Ishikawa (cell line): ENCODE data around the gene KSR2.

ENCODE experiments used
- CEBPB ChIP-seq: IDR thresholded peaks from 2 replicates; pipeline ENCODE4 v1.6.1; 2012
- CREB1 ChIP-seq: IDR thresholded peaks from 2 replicates; pipeline ENCODE4 v1.6.1; 2012; ENCODE audit warnings: low read depth
- EGR1 ChIP-seq: IDR thresholded peaks from 2 replicates; pipeline ENCODE4 v1.6.1; 2012
- EP300 ChIP-seq: IDR thresholded peaks from 2 replicates; pipeline ENCODE4 v1.6.1; 2012; ENCODE audit warnings: borderline replicate concordance
- FOXM1 ChIP-seq: IDR thresholded peaks from 2 replicates; pipeline ENCODE4 v1.6.1; 2012; ENCODE audit warnings: low read depth, borderline replicate concordance
- NFIC ChIP-seq: IDR thresholded peaks from 2 replicates; pipeline ENCODE4 v1.6.1; 2012
- RAD21 ChIP-seq: IDR thresholded peaks from 2 replicates; pipeline ENCODE4 v1.6.1; 2012; ENCODE audit warnings: low read depth
- TAF1 ChIP-seq: IDR thresholded peaks from 2 replicates; pipeline ENCODE4 v1.6.1; 2012; ENCODE audit warnings: low read depth, mild to moderate bottlenecking
- TCF12 ChIP-seq: IDR thresholded peaks from 2 replicates; pipeline ENCODE4 v1.6.1; 2012; ENCODE audit warnings: low read depth
- TEAD4 ChIP-seq: IDR thresholded peaks from 2 replicates; pipeline ENCODE4 v1.6.1; 2012
- YY1 ChIP-seq: IDR thresholded peaks from 2 replicates; pipeline ENCODE4 v1.6.1; 2012; ENCODE audit warnings: low read depth
- ZBTB7A ChIP-seq: IDR thresholded peaks from 2 replicates; pipeline ENCODE4 v1.6.1; 2012; ENCODE audit warnings: low read depth
- TF ChIP-seq, protein P1 (sequence below): IDR thresholded peaks from 2 replicates; pipeline ENCODE4 v1.6.1; 2012; ENCODE audit warnings: low read depth, mild to moderate bottlenecking
- TF ChIP-seq, protein P2 (sequence below): IDR thresholded peaks from 2 replicates; pipeline ENCODE4 v1.6.1; 2012
- TF ChIP-seq, protein P3 (sequence below): IDR thresholded peaks from 2 replicates; pipeline ENCODE4 v1.6.1; 2012

Gene KSR2

DNA sequence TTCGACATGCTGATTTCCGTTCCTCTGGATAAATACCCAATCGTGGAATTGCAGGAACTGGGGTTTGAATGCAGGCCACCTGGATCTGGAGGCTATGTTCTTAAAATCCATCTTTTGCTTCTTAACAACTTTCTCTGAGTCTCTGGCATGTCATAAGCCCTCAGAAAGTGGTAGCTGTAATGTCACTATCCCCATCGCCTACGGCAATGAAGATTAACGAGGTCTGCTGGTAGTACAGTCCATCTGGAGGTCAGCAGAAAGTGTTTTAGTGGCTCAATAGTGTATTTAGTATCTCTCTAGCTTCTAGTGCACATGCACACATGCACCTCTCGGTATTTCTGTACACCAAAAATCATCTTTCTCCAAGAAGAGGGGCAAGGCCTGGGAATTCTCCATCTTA, 477.1 kb downstream of the KSR2 start:
- TF ChIP-seq, protein P1, sequence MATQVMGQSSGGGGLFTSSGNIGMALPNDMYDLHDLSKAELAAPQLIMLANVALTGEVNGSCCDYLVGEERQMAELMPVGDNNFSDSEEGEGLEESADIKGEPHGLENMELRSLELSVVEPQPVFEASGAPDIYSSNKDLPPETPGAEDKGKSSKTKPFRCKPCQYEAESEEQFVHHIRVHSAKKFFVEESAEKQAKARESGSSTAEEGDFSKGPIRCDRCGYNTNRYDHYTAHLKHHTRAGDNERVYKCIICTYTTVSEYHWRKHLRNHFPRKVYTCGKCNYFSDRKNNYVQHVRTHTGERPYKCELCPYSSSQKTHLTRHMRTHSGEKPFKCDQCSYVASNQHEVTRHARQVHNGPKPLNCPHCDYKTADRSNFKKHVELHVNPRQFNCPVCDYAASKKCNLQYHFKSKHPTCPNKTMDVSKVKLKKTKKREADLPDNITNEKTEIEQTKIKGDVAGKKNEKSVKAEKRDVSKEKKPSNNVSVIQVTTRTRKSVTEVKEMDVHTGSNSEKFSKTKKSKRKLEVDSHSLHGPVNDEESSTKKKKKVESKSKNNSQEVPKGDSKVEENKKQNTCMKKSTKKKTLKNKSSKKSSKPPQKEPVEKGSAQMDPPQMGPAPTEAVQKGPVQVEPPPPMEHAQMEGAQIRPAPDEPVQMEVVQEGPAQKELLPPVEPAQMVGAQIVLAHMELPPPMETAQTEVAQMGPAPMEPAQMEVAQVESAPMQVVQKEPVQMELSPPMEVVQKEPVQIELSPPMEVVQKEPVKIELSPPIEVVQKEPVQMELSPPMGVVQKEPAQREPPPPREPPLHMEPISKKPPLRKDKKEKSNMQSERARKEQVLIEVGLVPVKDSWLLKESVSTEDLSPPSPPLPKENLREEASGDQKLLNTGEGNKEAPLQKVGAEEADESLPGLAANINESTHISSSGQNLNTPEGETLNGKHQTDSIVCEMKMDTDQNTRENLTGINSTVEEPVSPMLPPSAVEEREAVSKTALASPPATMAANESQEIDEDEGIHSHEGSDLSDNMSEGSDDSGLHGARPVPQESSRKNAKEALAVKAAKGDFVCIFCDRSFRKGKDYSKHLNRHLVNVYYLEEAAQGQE, result no peak
- no peak for TF ChIP-seq TAF1
- TF ChIP-seq FOXM1, result no peak
- no peak for TF ChIP-seq TEAD4
- TF ChIP-seq CEBPB, result no peak

DNA sequence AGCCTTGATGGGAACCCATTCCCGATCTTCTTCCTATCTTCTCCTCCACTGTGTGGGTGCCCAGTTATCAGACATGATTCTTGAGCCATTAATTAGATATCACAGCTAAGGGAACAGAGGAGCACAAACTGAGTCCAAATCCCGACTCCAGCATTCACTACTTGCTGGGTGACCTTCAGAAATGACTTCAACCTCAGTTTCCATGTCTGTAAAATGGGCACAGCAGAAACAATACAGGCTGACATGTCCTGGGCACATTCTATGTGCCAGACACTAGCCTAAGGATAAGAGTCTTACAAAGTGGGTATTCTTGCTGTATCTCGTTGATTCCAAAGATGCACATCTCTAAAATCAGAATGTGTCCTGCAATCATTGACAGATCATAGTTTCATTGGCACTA, 478.7 kb downstream of the KSR2 start:
- TF ChIP-seq, protein P1, result no peak
- no peak for TF ChIP-seq FOXM1
- no peak for TF ChIP-seq CEBPB
- no peak for TF ChIP-seq TAF1
- no peak for TF ChIP-seq EGR1
- no peak for TF ChIP-seq EP300
- TF ChIP-seq RAD21, result no peak
- no peak for TF ChIP-seq TCF12
- no peak for TF ChIP-seq CREB1
- TF ChIP-seq ZBTB7A, result no peak
- no peak for TF ChIP-seq NFIC
- no peak for TF ChIP-seq TEAD4
- TF ChIP-seq, protein P2, sequence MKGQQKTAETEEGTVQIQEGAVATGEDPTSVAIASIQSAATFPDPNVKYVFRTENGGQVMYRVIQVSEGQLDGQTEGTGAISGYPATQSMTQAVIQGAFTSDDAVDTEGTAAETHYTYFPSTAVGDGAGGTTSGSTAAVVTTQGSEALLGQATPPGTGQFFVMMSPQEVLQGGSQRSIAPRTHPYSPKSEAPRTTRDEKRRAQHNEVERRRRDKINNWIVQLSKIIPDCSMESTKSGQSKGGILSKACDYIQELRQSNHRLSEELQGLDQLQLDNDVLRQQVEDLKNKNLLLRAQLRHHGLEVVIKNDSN, result no peak
- no peak for TF ChIP-seq YY1
- TF ChIP-seq, protein P3, sequence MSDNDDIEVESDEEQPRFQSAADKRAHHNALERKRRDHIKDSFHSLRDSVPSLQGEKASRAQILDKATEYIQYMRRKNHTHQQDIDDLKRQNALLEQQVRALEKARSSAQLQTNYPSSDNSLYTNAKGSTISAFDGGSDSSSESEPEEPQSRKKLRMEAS, result no peak

DNA sequence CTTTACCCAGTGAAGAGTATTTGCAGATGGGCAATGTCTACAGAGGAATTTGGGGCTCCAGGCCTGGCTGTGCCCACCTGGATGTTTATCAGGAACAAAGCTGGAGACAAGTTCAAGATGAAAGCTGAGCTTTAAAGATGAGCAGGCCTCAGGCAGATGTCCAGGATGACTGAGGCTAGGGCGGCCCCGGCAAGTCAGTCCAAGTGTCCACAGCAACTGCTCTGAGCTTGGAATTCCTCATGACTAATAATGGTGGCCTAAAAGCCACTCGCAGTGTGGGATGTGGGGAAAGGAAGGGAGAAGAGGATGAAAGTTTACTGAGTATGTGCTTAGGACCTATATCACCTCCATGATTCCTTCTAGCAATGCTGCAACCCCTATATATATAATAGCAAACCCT, 479.1 kb downstream of the KSR2 start:
- TF ChIP-seq CREB1, result no peak
- TF ChIP-seq YY1, result no peak
- no peak for TF ChIP-seq EP300
- TF ChIP-seq, protein P3, result no peak
- no peak for TF ChIP-seq TCF12
- TF ChIP-seq TAF1, result no peak
- no peak for TF ChIP-seq RAD21
- no peak for TF ChIP-seq CEBPB
- TF ChIP-seq EGR1, result no peak
- TF ChIP-seq TEAD4, result no peak
- TF ChIP-seq, protein P1, result no peak
- TF ChIP-seq FOXM1, result no peak
- TF ChIP-seq NFIC, result no peak
- TF ChIP-seq, protein P2, result no peak
- TF ChIP-seq ZBTB7A, result no peak

DNA sequence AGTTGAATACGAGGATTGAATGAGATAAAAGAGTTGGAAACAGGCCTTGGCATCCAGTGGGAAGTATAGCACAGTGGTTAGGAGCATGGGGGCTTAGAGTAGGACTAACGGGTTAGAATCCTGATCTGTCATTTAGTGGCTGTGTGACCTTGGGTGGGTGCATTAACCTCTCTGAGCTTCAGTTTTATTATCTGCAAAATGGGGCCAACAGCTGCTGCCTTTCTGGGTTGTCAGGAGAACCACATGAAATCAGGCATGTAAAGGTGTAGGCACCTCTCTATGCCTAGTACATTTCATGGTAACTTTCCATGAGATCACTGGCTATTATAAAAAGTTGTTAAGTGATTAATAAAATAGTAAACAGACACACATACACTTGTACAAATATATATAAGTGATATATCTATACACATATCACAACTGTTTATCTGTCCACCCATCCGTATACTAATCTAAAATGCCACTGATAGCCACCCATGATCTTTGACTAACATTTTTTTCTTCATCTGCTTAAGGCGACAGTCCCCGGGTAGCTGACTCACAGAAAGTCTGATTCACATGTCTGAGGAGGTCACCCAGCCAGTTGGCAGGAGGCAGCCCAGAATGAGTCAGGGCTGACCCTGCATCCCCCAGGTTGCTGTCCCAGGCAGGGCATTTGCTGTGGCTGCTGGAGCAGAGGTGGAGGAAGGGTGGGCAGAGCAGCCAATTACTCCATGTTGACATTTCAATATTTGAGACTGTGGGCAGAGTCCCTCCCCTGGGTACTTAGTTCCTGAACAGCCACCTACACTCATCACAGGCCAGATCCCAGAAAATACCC, 481.7 kb downstream of the KSR2 start:
- TF ChIP-seq, protein P2, result no peak
- TF ChIP-seq CEBPB (no peak), FOXM1 (no peak), NFIC (no peak), RAD21 (no peak), ZBTB7A (no peak), YY1 (no peak), TAF1 (no peak), TEAD4 (no peak)
- TF ChIP-seq, protein P1, result no peak
- TF ChIP-seq, protein P3, result no peak
